ENCODE measurements around the gene PLK5.

The PLK5 gene

DNA sequence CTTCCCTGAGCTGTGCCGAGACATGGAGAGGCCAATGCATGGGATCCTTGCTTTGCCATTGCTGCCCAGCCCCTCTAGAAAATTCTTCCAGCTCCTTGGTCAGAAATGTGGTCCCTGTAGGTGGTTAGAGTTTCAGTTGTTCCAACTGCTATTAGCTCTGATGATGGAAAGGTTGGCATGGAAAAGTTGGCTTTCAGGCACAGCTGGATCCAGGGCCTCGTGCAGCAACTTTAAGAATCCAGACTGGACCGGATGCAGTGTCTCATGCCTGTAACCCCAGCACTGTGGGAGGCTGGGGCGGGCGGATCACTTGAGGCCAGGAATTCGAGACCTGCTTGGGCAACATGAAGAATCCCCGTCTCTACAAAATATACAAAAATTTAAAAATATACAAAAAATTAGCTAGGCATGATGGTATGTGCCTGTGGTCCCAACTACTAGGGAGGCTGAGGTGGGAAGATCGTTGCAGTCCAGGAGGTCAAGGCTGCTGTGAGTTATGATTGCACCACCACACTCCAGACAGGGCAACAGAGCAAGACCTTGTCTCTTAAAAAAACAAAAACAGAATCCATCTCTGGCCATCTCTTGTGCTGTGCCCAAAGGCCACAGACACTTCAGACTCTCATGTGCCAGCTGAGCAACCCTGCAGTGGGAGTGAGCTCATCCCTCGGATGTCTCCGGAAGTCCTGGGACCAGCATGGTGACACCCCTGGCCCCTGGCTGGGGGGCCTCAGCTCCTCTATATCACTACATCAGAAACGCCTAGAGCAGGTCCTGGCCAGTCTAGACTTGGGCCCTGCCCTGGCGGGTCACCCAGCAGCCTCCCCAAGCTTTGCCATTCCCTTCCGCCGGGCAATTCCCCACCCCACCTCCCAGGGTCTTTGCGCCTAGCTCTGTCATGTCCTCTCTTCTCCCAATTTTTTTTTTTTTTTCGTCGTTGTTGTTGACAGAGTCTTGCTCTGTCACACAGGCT is 27.5 kb downstream of the PLK5 start:
- TF ChIP-seq, protein P1, sequence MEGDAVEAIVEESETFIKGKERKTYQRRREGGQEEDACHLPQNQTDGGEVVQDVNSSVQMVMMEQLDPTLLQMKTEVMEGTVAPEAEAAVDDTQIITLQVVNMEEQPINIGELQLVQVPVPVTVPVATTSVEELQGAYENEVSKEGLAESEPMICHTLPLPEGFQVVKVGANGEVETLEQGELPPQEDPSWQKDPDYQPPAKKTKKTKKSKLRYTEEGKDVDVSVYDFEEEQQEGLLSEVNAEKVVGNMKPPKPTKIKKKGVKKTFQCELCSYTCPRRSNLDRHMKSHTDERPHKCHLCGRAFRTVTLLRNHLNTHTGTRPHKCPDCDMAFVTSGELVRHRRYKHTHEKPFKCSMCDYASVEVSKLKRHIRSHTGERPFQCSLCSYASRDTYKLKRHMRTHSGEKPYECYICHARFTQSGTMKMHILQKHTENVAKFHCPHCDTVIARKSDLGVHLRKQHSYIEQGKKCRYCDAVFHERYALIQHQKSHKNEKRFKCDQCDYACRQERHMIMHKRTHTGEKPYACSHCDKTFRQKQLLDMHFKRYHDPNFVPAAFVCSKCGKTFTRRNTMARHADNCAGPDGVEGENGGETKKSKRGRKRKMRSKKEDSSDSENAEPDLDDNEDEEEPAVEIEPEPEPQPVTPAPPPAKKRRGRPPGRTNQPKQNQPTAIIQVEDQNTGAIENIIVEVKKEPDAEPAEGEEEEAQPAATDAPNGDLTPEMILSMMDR (conservative IDR thresholded peaks at IDR 0.05) = no peak

DNA sequence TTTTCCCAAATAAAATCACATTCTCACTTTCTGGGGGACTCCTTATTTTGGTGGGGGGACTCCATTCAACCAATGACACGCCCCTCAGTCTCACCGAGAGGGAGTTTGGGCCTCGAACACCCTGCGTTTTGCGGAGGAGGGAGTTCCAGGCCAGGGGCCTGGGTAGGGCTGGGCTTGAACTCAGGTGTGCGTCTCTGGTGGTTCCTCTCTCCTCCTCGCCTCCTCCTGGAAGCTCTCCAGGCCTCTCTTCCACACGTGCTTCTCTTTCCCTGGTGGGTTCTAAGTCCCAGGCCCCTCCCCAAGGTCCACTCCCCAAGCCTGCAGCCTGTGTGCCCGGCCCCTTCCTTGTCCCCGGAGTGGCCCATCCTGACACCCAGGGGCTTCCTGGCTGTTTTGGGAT is 29.5 kb downstream of the PLK5 start:
- H3K27ac ChIP-seq = no peak overlapping the region

More for the DNA sequence above, 27.5 kb downstream of the PLK5 start:
- no peak overlapping the region for H3K27ac ChIP-seq

DNA sequence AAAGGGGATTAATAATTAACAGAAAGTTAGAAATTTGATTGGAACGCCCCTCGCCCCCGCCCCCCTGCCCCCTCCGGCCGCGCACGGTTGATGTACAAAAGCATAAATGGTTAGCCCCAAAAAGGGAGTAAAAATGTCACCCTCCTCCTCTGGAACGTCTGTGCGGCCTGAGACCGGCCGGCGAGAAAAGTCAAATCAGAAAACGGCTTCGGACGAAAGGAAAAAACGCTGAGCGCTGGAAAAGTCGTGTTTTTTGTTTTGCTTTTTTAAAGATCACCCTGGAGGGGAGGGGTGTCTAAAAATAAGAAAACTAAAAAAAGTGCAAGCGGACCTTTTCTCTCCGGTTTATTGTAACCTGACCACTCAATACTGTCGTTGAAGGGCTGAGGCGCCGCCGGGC is 31.1 kb downstream of the PLK5 start:
- no peak overlapping the region for H3K27ac ChIP-seq
- TF ChIP-seq, protein P1 (conservative IDR thresholded peaks at IDR 0.05) = no peak

More for the DNA sequence above, 29.5 kb downstream of the PLK5 start:
- TF ChIP-seq, protein P1 (conservative IDR thresholded peaks at IDR 0.05) = no peak

DNA sequence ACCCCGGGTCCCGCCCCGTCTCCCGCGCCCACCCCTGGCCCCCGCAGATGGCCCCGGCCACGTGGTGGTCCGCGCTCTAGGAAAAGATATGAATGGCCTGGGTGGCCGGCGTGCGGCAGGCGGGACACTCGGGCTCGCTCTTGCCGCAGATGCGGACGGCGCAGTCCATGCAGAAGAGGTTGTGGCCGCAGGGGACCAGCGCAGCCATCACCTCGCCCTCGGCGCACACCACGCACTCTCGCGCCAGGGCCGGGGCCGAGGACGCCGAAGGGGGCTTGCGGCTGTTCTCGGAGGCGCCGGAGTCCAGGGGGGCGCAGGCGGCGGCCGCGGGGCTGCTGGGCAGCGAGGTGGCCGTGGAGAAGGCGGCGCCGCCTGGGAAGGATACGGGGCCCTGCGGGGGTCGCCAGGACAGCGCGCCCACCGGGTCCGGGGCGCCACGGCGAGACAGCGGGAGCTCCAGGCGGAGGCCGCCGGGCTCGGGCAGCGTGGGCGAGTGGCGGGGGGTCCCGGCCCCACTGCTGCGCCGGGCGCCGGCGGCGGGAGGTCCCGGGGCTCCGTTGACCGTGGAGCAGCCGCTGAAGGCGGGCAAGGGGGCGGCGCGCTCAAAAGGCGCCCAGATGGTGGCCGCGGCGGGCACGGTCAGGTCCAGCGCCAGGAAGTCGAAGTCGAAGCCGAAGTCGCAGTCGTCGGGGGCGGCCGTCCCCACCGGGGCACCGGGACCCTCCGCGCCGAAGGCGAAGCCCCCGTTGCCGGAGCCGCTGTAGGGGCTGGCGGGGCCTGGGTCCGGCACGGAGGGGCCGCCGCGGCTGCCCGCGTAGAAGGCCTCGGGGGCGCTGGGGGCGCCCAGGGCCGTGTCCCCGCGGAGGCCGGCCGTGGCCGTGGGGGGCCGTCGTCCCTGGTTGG is 31.9 kb downstream of the PLK5 start:
- no peak overlapping the region for H3K27ac ChIP-seq
- TF ChIP-seq, protein P1 (conservative IDR thresholded peaks at IDR 0.05) = no peak

DNA sequence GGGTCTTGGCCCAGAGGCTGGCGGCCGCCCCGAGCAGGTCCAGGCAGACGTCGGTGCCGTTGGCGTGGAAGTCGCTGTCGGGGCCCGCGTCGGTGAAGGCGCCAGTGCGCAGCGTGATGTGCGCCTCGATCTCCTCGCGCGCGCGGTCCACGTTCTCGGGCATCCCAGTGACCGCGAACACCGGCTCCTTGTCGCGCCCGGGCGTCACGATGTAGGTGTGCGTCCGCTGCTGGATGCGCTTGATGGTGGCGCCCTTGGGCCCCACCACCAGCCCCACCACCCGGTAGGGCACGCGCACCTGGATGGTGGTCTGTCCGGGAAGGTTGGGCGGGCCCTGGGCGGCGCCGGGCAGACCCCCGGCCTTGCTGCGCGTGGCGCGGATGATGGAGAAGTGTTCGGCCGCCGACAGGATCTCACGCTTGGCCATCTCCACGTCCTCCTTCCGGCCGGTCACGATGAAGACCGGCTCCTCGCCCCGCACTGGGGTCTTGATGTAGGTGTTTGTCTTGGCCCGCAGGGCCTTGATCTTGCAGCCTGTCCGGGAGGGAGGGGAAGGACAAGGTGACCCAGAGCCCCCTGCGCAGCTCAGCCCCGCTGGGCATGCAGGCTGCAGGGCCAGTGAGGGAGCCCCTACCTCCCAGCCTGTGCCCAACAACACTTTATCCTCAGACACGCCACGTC is 32.7 kb downstream of the PLK5 start:
- H3K27ac ChIP-seq = no peak overlapping the region
- TF ChIP-seq, protein P1 (conservative IDR thresholded peaks at IDR 0.05) = no peak

DNA sequence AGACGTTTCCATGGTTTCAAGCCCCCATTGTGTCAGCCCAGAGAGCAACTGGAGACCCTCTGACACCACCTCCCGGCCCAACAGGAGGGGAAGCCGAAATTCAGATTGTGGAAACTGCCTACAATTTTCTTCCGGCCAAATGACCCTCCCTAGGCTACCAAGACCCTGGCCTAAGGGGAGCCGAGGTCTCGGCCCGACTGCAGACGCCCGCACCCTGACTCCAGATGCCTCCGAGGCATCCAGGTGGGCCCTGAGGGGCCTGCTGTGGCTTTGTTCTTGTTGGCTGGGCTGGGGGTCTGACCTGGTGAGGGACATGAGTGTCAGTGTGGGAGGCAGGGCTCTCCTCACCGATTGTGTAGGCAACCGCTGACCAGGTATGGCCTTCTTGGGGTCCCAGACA is 34.7 kb downstream of the PLK5 start:
- TF ChIP-seq, protein P1 (conservative IDR thresholded peaks at IDR 0.05) = no peak
- no peak overlapping the region for H3K27ac ChIP-seq

Measured in VCaP (cell line).